ENCODE measurements around the gene KRTAP19-7.

GRCh38 chr21:30598802-30599201, 37.7 kb upstream of the KRTAP19-7 start, which contains the start of gene KRTAP6-2:
- no peak for TF ChIP-seq CTCF (IDR thresholded peaks at IDR 0.05)
- no peak for TF ChIP-seq POLR2A (IDR thresholded peaks at IDR 0.05; ENCODE audit: low read depth)
- no peak for TF ChIP-seq EP300 (IDR thresholded peaks at IDR 0.05)
- no peak for TF ChIP-seq POLR2AphosphoS5 (IDR thresholded peaks at IDR 0.05)
